HepG2 (cell line): Measurements from ENCODE around the gene OCSTAMP. TPM values are rescaled to one million over a fixed set of nuclear protein-coding genes. Genes with fewer than 3 reads are reported as not detected.
A peak's percentile ranks its signal among the peaks of the same experiment; 100 is the strongest.

Source experiments
- AGO1 ChIP-seq: fragments of 200-400 bp; formaldehyde crosslinking; IDR thresholded peaks from 2 replicates; pipeline ENCODE4 v1.6.1; 2017; ENCODE audit warnings: mild to moderate bottlenecking, low read depth, low read length, moderate library complexity; ENCODE audit not compliant: poor library complexity, severe bottlenecking
- AHDC1 ChIP-seq: sonication (generic); formaldehyde crosslinking; IDR thresholded peaks from 2 replicates; pipeline ENCODE4 v1.5.1; 2020; ENCODE audit warnings: mild to moderate bottlenecking, missing genetic modification reagents, borderline replicate concordance
- BCLAF1 ChIP-seq: fragments of 450-650 bp; IDR thresholded peaks from 2 replicates; pipeline ENCODE4 v1.6.1; 2017; ENCODE audit warnings: mild to moderate bottlenecking
- DNMT3B ChIP-seq: conservative IDR thresholded peaks from 2 replicates; pipeline ENCODE4 v1.6.1; 2016; ENCODE audit warnings: missing biosample characterization, control low read depth
- ELF3 ChIP-seq: IDR thresholded peaks from 2 replicates; pipeline ENCODE4 v1.6.1; 2016; ENCODE audit warnings: missing genetic modification reagents, missing compliant biosample characterization
- KLF16 ChIP-seq, 2 experiments: sonication (generic) in 1 of 2; formaldehyde crosslinking in 1 of 2; IDR thresholded peaks; 2 replicates each; pipeline versions ENCODE4 v1.6.1 to v1.8.0; 2016 to 2023; ENCODE audit warnings: missing genetic modification reagents in 2 of 2, missing compliant biosample characterization in 1 of 2
- MAX ChIP-seq: IDR thresholded peaks from 2 replicates; pipeline ENCODE4 v1.6.1; 2012; ENCODE audit warnings: inconsistent platforms
- PLRG1 ChIP-seq: fragments of 450-650 bp; conservative IDR thresholded peaks from 2 replicates; pipeline ENCODE4 v1.6.1; 2016
- REXO4 ChIP-seq: sonication (generic); formaldehyde crosslinking; IDR thresholded peaks from 2 replicates; pipeline ENCODE4 v1.8.0; 2022; ENCODE audit warnings: missing genetic modification reagents, mild to moderate bottlenecking, borderline replicate concordance
- SYNCRIP ChIP-seq: fragments of 200-400 bp; formaldehyde crosslinking; IDR thresholded peaks from 2 replicates; pipeline ENCODE4 v1.6.1; 2018; ENCODE audit warnings: mild to moderate bottlenecking, low read depth, low read length; ENCODE audit not compliant: insufficient read depth
- ZBTB49 ChIP-seq: sonication (generic); formaldehyde crosslinking; IDR thresholded peaks from 2 replicates; pipeline ENCODE4 v1.4.0; 2020; ENCODE audit warnings: missing genetic modification reagents, borderline replicate concordance
- ZFP36L1 ChIP-seq: sonication (generic); formaldehyde crosslinking; IDR thresholded peaks from 2 replicates; pipeline ENCODE4 v1.8.0; 2022; ENCODE audit warnings: mild to moderate bottlenecking, missing genetic modification reagents, moderate library complexity
- ZFP90 ChIP-seq: sonication (generic); formaldehyde crosslinking; IDR thresholded peaks from 2 replicates; pipeline ENCODE4 v1.8.0; 2022; ENCODE audit warnings: missing genetic modification reagents, mild to moderate bottlenecking, inconsistent platforms, borderline replicate concordance
- ZKSCAN8 ChIP-seq: IDR thresholded peaks from 2 replicates; pipeline ENCODE4 v1.6.1; 2016; ENCODE audit warnings: borderline replicate concordance, missing genetic modification reagents, missing compliant biosample characterization
- ZMAT5 ChIP-seq: sonication (generic); formaldehyde crosslinking; IDR thresholded peaks from 2 replicates; pipeline ENCODE4 v1.5.0; 2020; ENCODE audit warnings: mild to moderate bottlenecking, low read depth, missing genetic modification reagents, borderline replicate concordance
- ZNF143 ChIP-seq: sonication (generic); formaldehyde crosslinking; IDR thresholded peaks from 2 replicates; pipeline ENCODE4 v1.4.0; 2020; ENCODE audit warnings: missing genetic modification reagents
- ZNF570 ChIP-seq: sonication (generic); formaldehyde crosslinking; IDR thresholded peaks from 2 replicates; pipeline ENCODE4 v1.4.0; 2020; ENCODE audit warnings: mild to moderate bottlenecking, missing genetic modification reagents, borderline replicate concordance
- polyA plus RNA-seq, 8 experiments: library from polyadenylated mRNA; depleted of rRNA in 3 of 8; stranded (reverse) in 7 of 8; unstranded in 1 of 8; fragments of >200 nt; fragmentation: Illumina TruSeq in 4 of 8; extraction: Trizol in 4 of 8; gene quantifications; 2 replicates each; pipeline versions ENCODE4 v1.2.1 to v1.2.3, GENCODE V29; 2011 to 2016; ENCODE audit warnings: low read depth in 4 of 8, missing spikeins in 1 of 8, mixed read lengths in 1 of 8; ENCODE audit not compliant: insufficient read depth in 1 of 8
- total RNA-seq, 5 experiments: library from RNA; depleted of rRNA; stranded (reverse); fragments of >200 nt; fragmentation: Illumina TruSeq; extraction: Trizol; gene quantifications; 2 replicates each; pipeline ENCODE4 v1.2.3, GENCODE V29; 2016; ENCODE audit warnings: low read depth in 1 of 5

The OCSTAMP gene
- total and polyA plus RNA-seq, 2 of the 13 experiments (the other 11 are each of a cell fraction or from before 2014, with no cell fraction given) = not detected

- TF ChIP-seq KLF16 (CRISPR knock-in tag; IDR thresholded peaks at IDR 0.05) (0 out of 4 replicates have a peak, but pooled peaks of 1 of the 2 experiments have one; percentile 45), ELF3 (peak; percentile 62), ZNF143 (no peak), ZFP36L1 (CRISPR knock-in tag) (peak; percentile 48; the same call in 1 of the 2 replicates), PLRG1 (no peak), DNMT3B (CRISPR knock-in tag) (no peak), BCLAF1 (no peak), ZKSCAN8 (no peak), ZNF570 (CRISPR knock-in tag) (no peak), SYNCRIP (no peak), REXO4 (CRISPR knock-in tag) (no peak), AHDC1 (CRISPR knock-in tag) (no peak), ZBTB49 (peak; percentile 11; the same call in 1 of the 2 replicates), ZMAT5 (CRISPR knock-in tag) (no peak), AGO1 (no peak), ZFP90 (CRISPR knock-in tag) (no peak), MAX (peak; percentile 72)
These were observed 12.1 kb upstream of the OCSTAMP start (continued) for GRCh38 chr20:46562373-46563169.
